ENCODE results near the gene SYNE1. TPM values are rescaled to one million over a fixed set of nuclear protein-coding genes. Genes with fewer than 3 reads are reported as not detected.

SYNE1 gene
- total RNA-seq, 2 donors from 2014 or later: 15.8 to 30.1 TPM

- intact Hi-C loops (cut with DNase I, micrococcal nuclease): no loop called here
- no peak for ATAC-seq
- DNase-seq: no peak
Measured at GRCh38 chr6:152312434-152312833, 324.7 kb downstream of the SYNE1 start.

DNA sequence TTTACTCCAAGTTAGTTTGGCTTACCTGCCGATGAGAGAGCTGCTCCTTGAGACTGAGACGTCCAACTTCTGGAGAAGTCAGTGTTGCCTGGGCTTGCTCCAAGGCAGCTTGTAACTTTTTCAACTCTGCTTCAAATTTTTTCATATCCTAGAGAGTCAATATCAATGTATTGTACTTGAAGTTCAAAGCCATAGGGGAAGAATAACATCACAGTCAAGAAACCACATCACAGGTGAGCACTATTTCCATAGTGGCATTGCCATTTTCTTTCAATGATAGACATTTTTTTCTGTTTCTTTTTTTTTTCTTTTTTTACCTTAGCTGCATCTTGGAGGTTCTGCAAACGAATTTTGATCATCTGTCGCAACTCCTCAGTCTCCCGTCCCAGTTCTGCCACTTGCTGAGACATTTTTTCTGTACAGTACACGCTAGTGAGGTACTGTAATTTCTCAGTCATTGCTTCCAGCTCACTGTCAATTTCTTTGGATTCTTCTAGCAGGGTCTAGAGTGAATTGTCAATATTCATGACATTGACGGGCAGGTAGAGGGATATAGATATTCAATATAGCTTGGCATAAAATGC lies 326.7 kb downstream of the SYNE1 start:
- intact Hi-C loops (cut with DNase I, micrococcal nuclease): no loop called here
- ATAC-seq (no peak), DNase-seq (no peak)

GRCh38 chr6:152309648-152310047 lies 327.5 kb downstream of the SYNE1 start:
- intact Hi-C loops (cut with DNase I, micrococcal nuclease): no loop called here
- no peak for ATAC-seq
- peak in 1 of 2 donors; percentile 37 for DNase-seq

- DNase-seq: no peak
- no peak for ATAC-seq
- intact Hi-C loops (cut with DNase I, micrococcal nuclease): no loop called here
Measured at GRCh38 chr6:152309006-152309405, 328.2 kb downstream of the SYNE1 start.

DNA sequence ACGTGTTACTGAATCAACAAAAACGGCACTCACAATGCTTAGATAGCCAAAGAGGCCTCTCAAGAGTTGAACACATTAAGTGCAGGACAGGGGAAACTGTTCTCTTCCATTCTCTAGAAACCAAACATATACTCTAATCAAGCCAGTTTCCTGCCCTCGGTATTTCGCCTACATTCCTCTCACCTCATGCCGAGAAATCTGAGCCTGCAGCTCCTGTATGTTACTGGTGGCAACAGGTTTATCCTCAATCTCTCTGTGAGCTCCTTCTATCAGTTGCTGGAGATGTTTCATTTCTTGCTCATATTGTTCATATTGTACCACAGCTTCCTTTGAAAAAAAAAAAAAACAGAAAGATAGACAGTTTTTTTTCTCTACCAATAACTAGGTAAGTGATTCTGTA lies 328.9 kb downstream of the SYNE1 start:
- intact Hi-C loops (cut with DNase I, micrococcal nuclease): no loop called here
- no peak for ATAC-seq
- DNase-seq: no peak

DNA sequence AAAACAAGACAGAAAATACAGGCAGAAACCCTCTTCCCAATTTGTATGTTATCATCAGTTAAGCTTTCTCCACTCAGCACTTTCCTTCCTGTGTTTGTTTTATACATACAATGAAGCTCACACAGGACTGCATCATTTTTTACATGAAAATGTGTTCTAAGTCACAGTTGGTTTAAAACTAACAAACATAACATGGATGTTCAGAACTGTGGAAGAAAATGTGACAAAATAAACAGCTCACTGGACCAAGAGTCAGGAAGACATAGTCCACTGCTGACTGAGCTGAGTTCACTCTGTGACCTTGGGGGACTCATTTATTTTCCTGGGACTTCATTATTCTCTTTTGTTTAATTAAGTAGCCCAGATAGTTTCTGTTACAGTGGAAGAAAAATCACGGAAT lies 331.5 kb downstream of the SYNE1 start:
- DNase-seq (no peak), ATAC-seq (no peak)
- intact Hi-C loops (cut with DNase I, micrococcal nuclease): no loop called here

- ATAC-seq: peak; percentile 97
- peak; percentile 71 to 83 for DNase-seq
- intact Hi-C loops (cut with DNase I, micrococcal nuclease): no loop called here
Measured at GRCh38 chr6:152301765-152302568, 335.2 kb downstream of the SYNE1 start.

DNA sequence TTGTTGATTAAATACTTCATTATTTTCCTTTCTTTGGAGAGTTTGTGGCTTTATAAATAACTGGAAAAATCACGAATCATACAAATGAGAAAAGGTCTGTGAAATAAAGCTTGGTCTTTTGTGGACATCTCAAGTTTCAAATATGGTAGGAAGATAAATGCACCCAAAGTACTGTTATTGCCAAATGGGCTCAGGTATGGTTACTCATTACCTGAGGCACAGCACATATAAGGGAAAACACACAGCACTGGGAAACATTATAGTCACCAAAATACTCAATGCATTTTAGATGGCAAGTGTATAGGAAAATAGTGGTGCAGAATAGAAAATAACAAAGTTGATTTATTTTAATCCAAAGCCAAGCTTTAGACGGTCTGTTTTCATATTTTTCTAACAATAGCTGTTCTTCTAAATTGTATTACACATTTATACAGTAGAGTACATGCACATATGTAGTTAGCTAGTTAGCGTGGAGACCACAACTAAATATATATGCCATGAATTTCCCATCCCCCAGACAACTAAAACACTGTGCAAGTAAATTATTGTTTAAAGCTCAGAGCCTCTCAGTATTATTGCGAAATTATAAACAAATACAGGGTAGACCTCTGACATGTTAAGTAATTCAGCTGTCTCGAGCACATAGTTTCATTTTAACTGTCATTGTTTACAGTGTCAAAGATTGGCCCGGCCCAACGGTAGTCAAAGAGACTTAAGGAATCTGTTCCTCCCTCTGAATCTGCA lies 336.0 kb downstream of the SYNE1 start:
- intact Hi-C loops (cut with DNase I, micrococcal nuclease): no loop called here

GRCh38 chr6:152300517-152300916 lies 336.6 kb downstream of the SYNE1 start:
- ATAC-seq (no peak), DNase-seq (no peak)
- intact Hi-C loops (cut with DNase I, micrococcal nuclease): no loop called here

More for the DNA sequence above, 336.0 kb downstream of the SYNE1 start:
- ATAC-seq (peak; percentile 67), DNase-seq (no peak)

- ATAC-seq (no peak), DNase-seq (no peak)
- intact Hi-C loops (cut with DNase I, micrococcal nuclease): no loop called here
Measured at GRCh38 chr6:152298848-152299735, 338.1 kb downstream of the SYNE1 start.

GRCh38 chr6:152298055-152298647 lies 339.0 kb downstream of the SYNE1 start:
- no peak for ATAC-seq
- intact Hi-C loops (cut with DNase I, micrococcal nuclease): no loop called here
- DNase-seq: no peak

DNA sequence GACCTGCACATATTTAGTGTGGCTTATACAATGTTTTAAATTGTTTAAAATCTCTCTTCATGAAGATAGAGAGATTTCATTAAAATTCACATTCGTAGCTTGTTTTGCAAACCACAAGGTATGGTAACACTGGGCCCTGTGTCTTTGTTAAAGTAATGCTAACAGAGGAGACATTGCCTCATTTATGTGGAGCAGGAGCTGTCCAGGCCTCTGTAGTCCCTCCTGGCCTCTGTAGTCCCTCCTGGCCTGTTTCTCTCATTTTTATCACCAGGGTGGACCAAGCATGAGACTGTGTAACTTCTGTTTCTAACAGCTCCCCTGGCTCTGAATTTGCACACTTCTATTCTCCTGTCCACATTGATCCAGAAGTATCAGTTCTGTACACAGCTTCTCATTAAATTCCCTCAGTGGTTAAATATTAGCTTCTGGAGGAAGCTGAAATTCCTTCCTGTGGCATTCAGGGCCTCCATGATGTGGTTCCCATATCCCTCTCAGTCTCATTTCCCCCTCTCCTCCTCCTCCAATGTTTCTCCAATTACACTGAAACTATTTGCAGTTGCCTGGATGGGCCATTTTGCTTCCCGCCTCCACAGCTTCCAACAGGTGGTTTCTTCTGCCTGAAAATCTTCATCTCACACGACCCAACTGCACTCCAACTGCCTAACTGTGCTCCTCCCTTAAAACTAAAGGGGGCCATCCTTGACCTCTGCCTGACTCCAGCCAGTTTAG lies 340.4 kb downstream of the SYNE1 start:
- intact Hi-C loops (cut with DNase I, micrococcal nuclease): no loop called here
- ATAC-seq (no peak), DNase-seq (no peak)

- ATAC-seq: no peak
- intact Hi-C loops (cut with DNase I, micrococcal nuclease): no loop called here
- no peak for DNase-seq
Measured at GRCh38 chr6:152295920-152296319, 341.2 kb downstream of the SYNE1 start.

GRCh38 chr6:152295346-152295745 lies 341.8 kb downstream of the SYNE1 start:
- DNase-seq: no peak
- no peak for ATAC-seq
- intact Hi-C loops (cut with DNase I, micrococcal nuclease): no loop called here

DNA sequence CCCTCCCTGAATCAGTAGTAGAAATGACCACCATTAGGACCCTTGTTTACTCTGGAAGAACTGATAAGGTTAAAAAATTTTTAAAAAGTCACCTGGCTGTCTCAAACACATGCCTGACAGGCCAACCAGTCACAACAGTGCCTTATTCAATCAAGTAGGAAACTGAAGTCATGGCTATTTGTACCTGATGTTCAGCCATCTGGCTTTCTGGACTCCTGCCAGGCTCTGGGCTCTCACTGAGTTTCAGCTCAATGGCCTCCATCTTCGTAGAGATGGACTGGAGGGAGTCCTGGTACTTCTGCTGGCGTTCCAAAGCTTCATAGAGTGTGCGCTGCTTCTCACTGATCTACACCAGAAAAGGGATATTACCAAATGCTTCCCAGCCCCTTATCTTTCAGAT lies 343.8 kb downstream of the SYNE1 start:
- DNase-seq (peak in 1 of 2 donors; percentile 26), ATAC-seq (no peak)
- intact Hi-C loops (cut with DNase I, micrococcal nuclease): no loop called here

GRCh38 chr6:152292555-152292954 lies 344.6 kb downstream of the SYNE1 start:
- intact Hi-C loops (cut with DNase I, micrococcal nuclease): no loop called here
- no peak for ATAC-seq
- DNase-seq: no peak

- ATAC-seq (no peak), DNase-seq (no peak)
- intact Hi-C loops (cut with DNase I, micrococcal nuclease): no loop called here
Measured at GRCh38 chr6:152290693-152291092, 346.5 kb downstream of the SYNE1 start.

DNA sequence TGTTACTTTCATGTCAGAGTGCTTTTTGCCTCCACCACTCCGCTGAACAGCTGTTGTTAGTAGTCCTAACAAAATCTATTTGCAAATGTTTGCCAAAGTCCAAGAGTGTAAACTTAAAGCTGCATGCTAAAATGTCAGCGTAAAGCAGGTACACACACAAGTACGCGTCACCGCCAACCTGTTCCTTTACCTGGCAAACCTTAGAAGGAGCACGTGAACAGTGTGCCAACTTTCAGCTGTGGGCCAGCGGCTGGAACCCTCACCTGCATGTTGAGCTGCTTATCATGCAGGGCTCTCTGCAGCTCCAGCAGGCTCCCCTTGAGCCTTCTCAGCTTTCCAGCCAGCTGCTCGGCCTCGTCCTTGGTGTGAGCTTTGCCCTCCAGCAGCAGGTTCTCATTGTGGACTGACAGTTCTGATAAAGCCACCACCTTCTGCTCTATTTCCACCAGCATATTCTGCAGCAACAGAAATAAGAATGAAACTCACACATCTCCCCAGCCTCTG lies 359.3 kb downstream of the SYNE1 start:
- peak; percentile 90 for ATAC-seq
- DNase-seq: peak; percentile 51
- intact Hi-C loops (cut with DNase I, micrococcal nuclease): no loop called here
